HEK293T (cell line): ENCODE results near the gene LRMDA.

Experiments used
- CTCF ChIA-PET: fragments of 350-600 bp; formaldehyde crosslinking; extraction: SDS; loops from one replicate; lab custom pipeline; 2021; ENCODE audit warnings: antibody characterized with exemption, inconsistent platforms; lab: Yijun Ruan, JAX
- POLR2A ChIA-PET: fragments of 350-600 bp; formaldehyde crosslinking; extraction: SDS; loops from one replicate; lab custom pipeline; 2020; ENCODE audit warnings: antibody characterized with exemption, inconsistent platforms; lab: Yijun Ruan, JAX
- DNase-seq: peaks from one replicate; pipeline ENCODE4 v3.0.0; 2012; ENCODE audit warnings: mixed read lengths; ENCODE audit errors: extremely low spot score
- ARNT ChIP-seq: fragments of 450-650 bp; IDR thresholded peaks from 2 replicates; pipeline ENCODE4 v1.6.1; 2017; ENCODE audit warnings: mild to moderate bottlenecking
- BHLHE40 ChIP-seq: fragments of 450-650 bp; IDR thresholded peaks from 2 replicates; pipeline ENCODE4 v1.6.1; 2016; ENCODE audit warnings: mild to moderate bottlenecking, moderate library complexity, borderline replicate concordance
- CTBP1 ChIP-seq: fragments of 450-650 bp; IDR thresholded peaks from 2 replicates; pipeline ENCODE4 v1.6.1; 2016; ENCODE audit warnings: borderline replicate concordance
- ELF4 ChIP-seq: fragments of 450-650 bp; IDR thresholded peaks from 2 replicates; pipeline ENCODE4 v1.6.1; 2017; ENCODE audit warnings: antibody characterized with exemption
- FOXA1 ChIP-seq: fragments of 450-650 bp; IDR thresholded peaks from 2 replicates; pipeline ENCODE4 v1.6.1; 2016; ENCODE audit warnings: mild to moderate bottlenecking
- FOXK2 ChIP-seq: fragments of 450-650 bp; IDR thresholded peaks from 2 replicates; pipeline ENCODE4 v1.6.1; 2016; ENCODE audit warnings: mild to moderate bottlenecking
- FOXM1 ChIP-seq: fragments of 450-650 bp; IDR thresholded peaks from 2 replicates; pipeline ENCODE4 v1.6.1; 2017; ENCODE audit warnings: mild to moderate bottlenecking, borderline replicate concordance
- HDGF ChIP-seq: fragments of 450-650 bp; IDR thresholded peaks from 2 replicates; pipeline ENCODE4 v1.6.1; 2017; ENCODE audit warnings: antibody characterized with exemption, borderline replicate concordance
- L3MBTL2 ChIP-seq: fragments of 450-650 bp; conservative IDR thresholded peaks from 2 replicates; pipeline ENCODE4 v1.6.1; 2016; ENCODE audit warnings: mild to moderate bottlenecking
- LEF1 ChIP-seq: fragments of 450-650 bp; IDR thresholded peaks from 2 replicates; pipeline ENCODE4 v1.6.1; 2017; ENCODE audit warnings: mild to moderate bottlenecking, borderline replicate concordance
- NFRKB ChIP-seq: fragments of 450-650 bp; IDR thresholded peaks from 2 replicates; pipeline ENCODE4 v1.6.1; 2016; ENCODE audit warnings: mild to moderate bottlenecking, moderate library complexity
- PKNOX1 ChIP-seq: fragments of 450-650 bp; IDR thresholded peaks from 2 replicates; pipeline ENCODE4 v1.6.1; 2016
- SP1 ChIP-seq: fragments of 450-650 bp; IDR thresholded peaks from 2 replicates; pipeline ENCODE4 v1.6.1; 2017
- SUZ12 ChIP-seq: fragments of 450-650 bp; IDR thresholded peaks from 2 replicates; pipeline ENCODE4 v1.6.1; 2016; ENCODE audit warnings: mild to moderate bottlenecking
- TARDBP ChIP-seq: fragments of 450-650 bp; IDR thresholded peaks from 2 replicates; pipeline ENCODE4 v1.6.1; 2016
- ZNF384 ChIP-seq: fragments of 450-650 bp; IDR thresholded peaks from 2 replicates; pipeline ENCODE4 v1.6.1; 2016

The LRMDA gene

GRCh38 chr10:75910032-75910431 is 478.6 kb downstream of the LRMDA start:
- POLR2A ChIA-PET = interaction anchor here (0.5 to 0.6 kb wide), 2 partner anchors 508 to 671 kb away, joined by 3 read pairs; partner anchors contain the start of gene ZNF503
- DNase-seq = no peak
- TF ChIP-seq SP1 (no peak), ZNF384 (no peak), SUZ12 (no peak), ELF4 (no peak), LEF1 (no peak), PKNOX1 (no peak), CTBP1 (no peak), FOXA1 (no peak), TARDBP (no peak), NFRKB (no peak), HDGF (no peak), BHLHE40 (no peak), L3MBTL2 (no peak)
- CTCF ChIA-PET = interaction anchor here (0.6 to 0.9 kb wide), 3 partner anchors 10 to 433 kb away, joined by 3 to 4 read pairs (median 3); no protein-coding TSS in a partner anchor

- ChIA-PET CTCF (no interaction called here), POLR2A (interaction anchor here (0.6 kb wide), 1 partner anchor 202 kb away, joined by 3 read pairs; no protein-coding TSS in a partner anchor)
- TF ChIP-seq SP1 (no peak), ARNT (no peak), FOXK2 (no peak), LEF1 (no peak), PKNOX1 (no peak), HDGF (no peak), FOXA1 (no peak)
- DNase-seq = no peak
These were observed 480.0 kb downstream of the LRMDA start for GRCh38 chr10:75911426-75911825.

GRCh38 chr10:75916906-75917305 is 485.5 kb downstream of the LRMDA start:
- TF ChIP-seq SP1 (no peak), ARNT (no peak), L3MBTL2 (no peak), BHLHE40 (no peak), FOXK2 (no peak), CTBP1 (no peak), ZNF384 (no peak), TARDBP (no peak), HDGF (no peak), PKNOX1 (no peak), NFRKB (no peak), FOXA1 (no peak)
- ChIA-PET POLR2A (no interaction called here), CTCF (no interaction called here)
- no peak for DNase-seq

GRCh38 chr10:75919913-75920312 is 488.5 kb downstream of the LRMDA start:
- no peak for DNase-seq
- CTCF ChIA-PET = no interaction called here
- POLR2A ChIA-PET = no interaction called here
- TF ChIP-seq PKNOX1 = no peak
- no peak for TF ChIP-seq L3MBTL2
- TF ChIP-seq ELF4 = no peak
- no peak for TF ChIP-seq SP1
- TF ChIP-seq ARNT = no peak
- TF ChIP-seq BHLHE40 = no peak
- no peak for TF ChIP-seq NFRKB
- TF ChIP-seq SUZ12 = no peak
- TF ChIP-seq CTBP1 = no peak
- no peak for TF ChIP-seq LEF1
- TF ChIP-seq FOXA1 = no peak
- TF ChIP-seq FOXK2 = no peak
- TF ChIP-seq TARDBP = no peak
- TF ChIP-seq HDGF = no peak

- no peak for DNase-seq
- POLR2A ChIA-PET = no interaction called here
- TF ChIP-seq PKNOX1 (no peak), SP1 (no peak), L3MBTL2 (no peak), ELF4 (no peak), SUZ12 (no peak), FOXA1 (no peak), HDGF (no peak), FOXM1 (no peak)
- CTCF ChIA-PET = no interaction called here
These were observed 491.0 kb downstream of the LRMDA start for GRCh38 chr10:75922435-75922834.
